Caco-2 (cell line): ENCODE data around the gene ATP8A2. TPM values are rescaled to one million over a fixed set of nuclear protein-coding genes. Genes with fewer than 3 reads are reported as not detected.
A peak's percentile ranks its signal among the peaks of the same experiment; 100 is the strongest.

Experiments
- BruUV-seq: library from RNA; stranded (reverse); fragments of 400-500 nt; replicated peaks from 2 replicates; lab custom pipeline; 2021; lab: Mats Ljungman, UMichigan
- CTCF ChIA-PET: fragments of 300-600 bp; sonication (Branson Sonifier 250); formaldehyde crosslinking; loops from one replicate; lab custom pipeline; 2022; ENCODE audit warnings: antibody characterized with exemption; lab: Charles Lee
- POLR2A ChIA-PET: fragments of 300-600 bp; sonication (Branson Sonifier 250); formaldehyde crosslinking; loops from one replicate; lab custom pipeline; 2022; ENCODE audit warnings: antibody characterized with exemption; lab: Charles Lee
- DNase-seq, 2 experiments: peaks; one replicate each; pipeline versions ENCODE4 v3.0.0 to v3.0.0-alpha.2; 2020 to 2022
- H3K27me3 ChIP-seq: replicated peaks from 2 replicates; pipeline ENCODE4 v1.6.0; 2011; ENCODE audit warnings: low read length; ENCODE audit not compliant: control insufficient read depth, insufficient read depth
- H3K36me3 ChIP-seq: 2 replicates; pipeline ENCODE4 v1.5.1; 2011; ENCODE audit warnings: low read length; ENCODE audit not compliant: control insufficient read depth, insufficient read depth
- H3K4me1 ChIP-seq: fragments of 250-450 bp; sonication (Bioruptor Pico); 2 replicates; pipeline ENCODE4 v1.5.1; 2020; ENCODE audit warnings: mild to moderate bottlenecking
- H3K4me3 ChIP-seq: 2 replicates; pipeline ENCODE4 v1.5.1; 2011; ENCODE audit warnings: low read depth, mild to moderate bottlenecking, control low read depth, low read length
- H3K9me3 ChIP-seq: fragments of 250-450 bp; sonication (Bioruptor Pico); 2 replicates; pipeline ENCODE4 v1.5.1; 2020; ENCODE audit warnings: mild to moderate bottlenecking, moderate library complexity
- H3K27ac Mint-ChIP-seq: one replicate; pipeline ENCODE4 v1.8.0; 2022; ENCODE audit warnings: mixed read lengths; ENCODE audit not compliant: unreplicated experiment
- H3K27me3 Mint-ChIP-seq: one replicate; pipeline ENCODE4 v1.8.0; 2022; ENCODE audit warnings: mixed read lengths; ENCODE audit not compliant: insufficient read depth, unreplicated experiment
- H3K36me3 Mint-ChIP-seq: one replicate; pipeline ENCODE4 v1.8.0; 2022; ENCODE audit warnings: mild to moderate bottlenecking, mixed read lengths; ENCODE audit not compliant: insufficient read depth, unreplicated experiment
- H3K4me1 Mint-ChIP-seq: one replicate; pipeline ENCODE4 v1.8.0; 2022; ENCODE audit warnings: low read depth, mixed read lengths; ENCODE audit not compliant: unreplicated experiment
- H3K4me3 Mint-ChIP-seq: one replicate; pipeline ENCODE4 v1.8.0; 2022; ENCODE audit warnings: mild to moderate bottlenecking, moderate library complexity, mixed read lengths; ENCODE audit not compliant: unreplicated experiment
- H3K9me3 Mint-ChIP-seq: one replicate; pipeline ENCODE4 v1.8.0; 2022; ENCODE audit warnings: mixed read lengths; ENCODE audit not compliant: unreplicated experiment
- CTCF ChIP-seq, 2 experiments: fragments of 200-600 bp in 1 of 2; IDR thresholded peaks; 1 replicate in 1 of 2; 2 replicates in 1 of 2; pipeline versions ENCODE4 v1.5.1 to v1.8.0; 2011 to 2022; ENCODE audit warnings: antibody characterized with exemption in 1 of 2, control low read depth in 1 of 2, inconsistent platforms in 1 of 2, low read depth in 1 of 2, low read length in 1 of 2, mild to moderate bottlenecking in 1 of 2, moderate library complexity in 1 of 2; ENCODE audit not compliant: insufficient read depth in 1 of 2, severe bottlenecking in 1 of 2, unreplicated experiment in 1 of 2
- intact Hi-C: fragments of 100-400 bp; cut with micrococcal nuclease; formaldehyde crosslinking; loops from one replicate; pipeline ENCODE4 v1.10.0; 2022; ENCODE audit not compliant: unreplicated experiment
- total RNA-seq: library from RNA; stranded (reverse); gene quantifications from 2 replicates; pipeline ENCODE4 v1.2.3, GENCODE V29; 2022

The ATP8A2 gene
- total RNA-seq, 1 experiment from 2014 or later, result 0.05 TPM

GRCh38 chr13:25753976-25754375, 382.2 kb downstream of the ATP8A2 start:
- Histone ChIP-seq H3K4me1 (no peaks in the 10 kb centered on the region), H3K4me3 (no peak overlapping the region), H3K36me3 (no peaks in the 10 kb centered on the region), H3K9me3 (no peaks in the 10 kb centered on the region), H3K27me3 (no peaks in the 10 kb centered on the region)
- H3K4me1 Mint-ChIP-seq, result no peaks in the 10 kb centered on the region
- H3K27me3 Mint-ChIP-seq, result peaks cover 12% of the 10 kb centered on the region
- H3K9me3 Mint-ChIP-seq, result no peaks in the 10 kb centered on the region
- POLR2A ChIA-PET, result no interaction called here
- CTCF ChIA-PET, result no interaction called here
- no peak for TF ChIP-seq CTCF (IDR thresholded peaks at IDR 0.05; ENCODE audit: insufficient read depth in 1 of 2, low read depth in 1 of 2, low read length in 1 of 2, severe bottlenecking in 1 of 2, unreplicated experiment in 1 of 2)
- no peak overlapping the region for H3K27ac Mint-ChIP-seq
- DNase-seq, result no peak
- no peak overlapping the region for H3K4me3 Mint-ChIP-seq
- intact Hi-C loops, result no loop called here
- no peaks in the 10 kb centered on the region for H3K36me3 Mint-ChIP-seq
- no TSS peak for BruUV-seq

- Histone ChIP-seq H3K9me3 (no peaks in the 10 kb centered on the region), H3K36me3 (no peaks in the 10 kb centered on the region), H3K27me3 (no peaks in the 10 kb centered on the region), H3K4me3 (no peak overlapping the region), H3K4me1 (no peaks in the 10 kb centered on the region)
- Mint-ChIP-seq H3K36me3 (no peaks in the 10 kb centered on the region), H3K27me3 (peaks cover 7% of the 10 kb centered on the region), H3K9me3 (no peaks in the 10 kb centered on the region), H3K4me1 (no peaks in the 10 kb centered on the region), H3K27ac (no peak overlapping the region), H3K4me3 (no peak overlapping the region)
- DNase-seq, result no peak
- BruUV-seq, result no TSS peak
- no peak for TF ChIP-seq CTCF (IDR thresholded peaks at IDR 0.05; ENCODE audit: insufficient read depth in 1 of 2, low read depth in 1 of 2, low read length in 1 of 2, severe bottlenecking in 1 of 2, unreplicated experiment in 1 of 2)
- POLR2A ChIA-PET, result no interaction called here
- intact Hi-C loops, result no loop called here
- CTCF ChIA-PET, result no interaction called here
These were observed 384.5 kb downstream of the ATP8A2 start for GRCh38 chr13:25756251-25756650.

GRCh38 chr13:25756912-25757311, 385.1 kb downstream of the ATP8A2 start:
- peaks cover 7% of the 10 kb centered on the region for H3K27me3 Mint-ChIP-seq
- CTCF ChIA-PET, result no interaction called here
- H3K27ac Mint-ChIP-seq, result no peak overlapping the region
- no peaks in the 10 kb centered on the region for H3K9me3 Mint-ChIP-seq
- BruUV-seq, result no TSS peak
- H3K9me3 ChIP-seq, result no peaks in the 10 kb centered on the region
- H3K4me3 Mint-ChIP-seq, result no peak overlapping the region
- no peaks in the 10 kb centered on the region for H3K36me3 ChIP-seq
- TF ChIP-seq CTCF (IDR thresholded peaks at IDR 0.05; ENCODE audit: insufficient read depth in 1 of 2, low read depth in 1 of 2, low read length in 1 of 2, severe bottlenecking in 1 of 2, unreplicated experiment in 1 of 2), result peak in 1 of 2 experiments; percentile 26
- DNase-seq, result no peak
- H3K36me3 Mint-ChIP-seq, result no peaks in the 10 kb centered on the region
- H3K4me1 Mint-ChIP-seq, result no peaks in the 10 kb centered on the region
- H3K4me1 ChIP-seq, result no peaks in the 10 kb centered on the region
- no peak overlapping the region for H3K4me3 ChIP-seq
- POLR2A ChIA-PET, result no interaction called here
- intact Hi-C loops, result no loop called here
- no peaks in the 10 kb centered on the region for H3K27me3 ChIP-seq
